ENCODE results near the gene MS4A10. TPM values are rescaled to one million over a fixed set of nuclear protein-coding genes. Genes with fewer than 3 reads are reported as not detected.

MS4A10 gene
- polyA plus RNA-seq, 3 donors: not detected

DNA sequence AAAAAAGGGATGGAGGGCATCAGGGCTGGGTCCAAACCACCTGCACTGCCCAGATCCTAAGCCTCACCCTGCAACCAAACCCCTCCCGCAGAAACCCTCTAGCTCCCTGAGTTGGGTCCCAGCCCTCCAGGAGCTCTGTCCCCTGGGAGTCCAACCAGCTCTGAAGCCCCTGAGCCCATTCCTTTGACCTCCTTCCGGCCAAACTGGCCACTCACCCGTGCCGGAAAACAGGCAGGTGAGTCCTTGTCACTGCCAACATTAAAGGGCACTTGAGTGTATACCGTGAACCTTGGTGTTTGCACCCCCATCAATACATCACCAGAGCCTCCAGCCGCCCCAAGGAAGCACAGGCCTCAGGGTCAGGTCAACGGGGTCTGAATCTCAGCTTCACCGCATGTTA lies 16.9 kb upstream of the MS4A10 start:
- Mint-ChIP-seq H3K36me3 (no peaks in the 10 kb centered on the region), H3K9me3 (peaks cover 0 to 8% (median 0%) of the 10 kb centered on the region in 7 donors), H3K4me3 (no peak overlapping the region), H3K27me3 (ENCODE audit: low read depth in 3 of 3) (peaks cover 4 to 26% (median 6%) of the 10 kb centered on the region in 3 donors), H3K27ac (no peak overlapping the region), H3K4me1 (no peaks in the 10 kb centered on the region)
- TF ChIP-seq, protein P1, sequence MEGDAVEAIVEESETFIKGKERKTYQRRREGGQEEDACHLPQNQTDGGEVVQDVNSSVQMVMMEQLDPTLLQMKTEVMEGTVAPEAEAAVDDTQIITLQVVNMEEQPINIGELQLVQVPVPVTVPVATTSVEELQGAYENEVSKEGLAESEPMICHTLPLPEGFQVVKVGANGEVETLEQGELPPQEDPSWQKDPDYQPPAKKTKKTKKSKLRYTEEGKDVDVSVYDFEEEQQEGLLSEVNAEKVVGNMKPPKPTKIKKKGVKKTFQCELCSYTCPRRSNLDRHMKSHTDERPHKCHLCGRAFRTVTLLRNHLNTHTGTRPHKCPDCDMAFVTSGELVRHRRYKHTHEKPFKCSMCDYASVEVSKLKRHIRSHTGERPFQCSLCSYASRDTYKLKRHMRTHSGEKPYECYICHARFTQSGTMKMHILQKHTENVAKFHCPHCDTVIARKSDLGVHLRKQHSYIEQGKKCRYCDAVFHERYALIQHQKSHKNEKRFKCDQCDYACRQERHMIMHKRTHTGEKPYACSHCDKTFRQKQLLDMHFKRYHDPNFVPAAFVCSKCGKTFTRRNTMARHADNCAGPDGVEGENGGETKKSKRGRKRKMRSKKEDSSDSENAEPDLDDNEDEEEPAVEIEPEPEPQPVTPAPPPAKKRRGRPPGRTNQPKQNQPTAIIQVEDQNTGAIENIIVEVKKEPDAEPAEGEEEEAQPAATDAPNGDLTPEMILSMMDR (IDR thresholded peaks at IDR 0.05): no peak
- 99% methylated on average over 8 of the region's 8 CpGs for WGBS (ENCODE audit: insufficient coverage)
- H3K9ac ChIP-seq (ENCODE audit: insufficient read depth, low read length, poor library complexity, severe bottlenecking): no peak overlapping the region
- no peak overlapping the region for H3K27ac ChIP-seq (ENCODE audit: low read depth in 1 of 2, low read length in 2 of 2)
- no peaks in the 10 kb centered on the region for H3K4me1 ChIP-seq (ENCODE audit: control insufficient read depth in 1 of 2, insufficient read depth in 2 of 2, low read length in 2 of 2)
- H3K4me3 ChIP-seq (replicated peaks in 1 of 3; ENCODE audit: low read depth in 2 of 3, low read length in 3 of 3): no peak overlapping the region
- intact Hi-C loops (cut with micrococcal nuclease): no loop called here
- H3K9me3 ChIP-seq (replicated peaks in 1 of 2; ENCODE audit: control insufficient read depth in 1 of 2, insufficient read depth in 1 of 2, low read length in 2 of 2): no peaks in the 10 kb centered on the region
- no peaks in the 10 kb centered on the region for H4K20me1 ChIP-seq (ENCODE audit: insufficient read depth, low read length)
- H3K27me3 ChIP-seq (ENCODE audit: control insufficient read depth in 2 of 2, insufficient read depth in 2 of 2, low read length in 2 of 2): no peaks in the 10 kb centered on the region
- no peaks in the 10 kb centered on the region for H3K36me3 ChIP-seq (replicated peaks in 1 of 2; ENCODE audit: control insufficient read depth in 1 of 2, insufficient read depth in 2 of 2, low read length in 2 of 2)
- H3K79me2 ChIP-seq (ENCODE audit: insufficient read depth, low read length): no peaks in the 10 kb centered on the region
- H3K4me2 ChIP-seq (replicated peaks; ENCODE audit: extremely low read depth, low read length, poor library complexity, severe bottlenecking): no peak overlapping the region
- no peak for DNase-seq
- H2AFZ ChIP-seq (ENCODE audit: insufficient read depth, low read depth, low read length, poor library complexity, severe bottlenecking): no peak overlapping the region

DNA sequence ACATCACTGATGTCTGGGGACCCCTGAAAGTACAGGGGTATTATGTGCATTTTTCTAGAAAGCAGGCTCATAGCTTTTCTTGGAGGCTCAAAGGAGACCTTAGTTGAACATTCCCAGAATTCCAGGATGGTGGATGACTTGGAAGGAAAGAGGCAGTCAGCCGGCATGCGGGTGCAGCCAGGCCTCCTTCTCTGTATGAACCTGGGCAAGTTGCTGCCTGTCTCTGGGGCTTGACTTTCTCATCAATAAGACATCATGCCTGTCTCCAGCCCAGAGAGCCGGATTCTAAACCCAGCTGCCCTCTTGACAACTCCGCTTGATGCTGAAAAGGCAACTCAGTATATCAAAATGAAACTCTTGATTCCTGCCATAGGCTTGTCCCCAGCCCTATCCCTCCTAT lies 15.9 kb upstream of the MS4A10 start:
- no peak overlapping the region for H3K4me3 ChIP-seq (replicated peaks in 1 of 3; ENCODE audit: low read depth in 2 of 3, low read length in 3 of 3)
- no peaks in the 10 kb centered on the region for H3K9me3 ChIP-seq (replicated peaks in 1 of 2; ENCODE audit: control insufficient read depth in 1 of 2, insufficient read depth in 1 of 2, low read length in 2 of 2)
- no peaks in the 10 kb centered on the region for H3K36me3 Mint-ChIP-seq
- no peak overlapping the region for H3K4me2 ChIP-seq (replicated peaks; ENCODE audit: extremely low read depth, low read length, poor library complexity, severe bottlenecking)
- H4K20me1 ChIP-seq (ENCODE audit: insufficient read depth, low read length): no peaks in the 10 kb centered on the region
- peaks cover 1 to 22% (median 6%) of the 10 kb centered on the region in 3 donors for H3K27me3 Mint-ChIP-seq (ENCODE audit: low read depth in 3 of 3)
- no peaks in the 10 kb centered on the region for H3K4me1 Mint-ChIP-seq
- no peak overlapping the region for H3K27ac ChIP-seq (ENCODE audit: low read depth in 1 of 2, low read length in 2 of 2)
- intact Hi-C loops (cut with micrococcal nuclease): no loop called here
- H3K36me3 ChIP-seq (replicated peaks in 1 of 2; ENCODE audit: control insufficient read depth in 1 of 2, insufficient read depth in 2 of 2, low read length in 2 of 2): no peaks in the 10 kb centered on the region
- H3K79me2 ChIP-seq (ENCODE audit: insufficient read depth, low read length): no peaks in the 10 kb centered on the region
- no peak overlapping the region for H3K4me3 Mint-ChIP-seq
- peaks cover 0 to 8% (median 0%) of the 10 kb centered on the region in 7 donors for H3K9me3 Mint-ChIP-seq
- no peaks in the 10 kb centered on the region for H3K27me3 ChIP-seq (ENCODE audit: control insufficient read depth in 2 of 2, insufficient read depth in 2 of 2, low read length in 2 of 2)
- H3K27ac Mint-ChIP-seq: peak overlapping the region in 1 of 7 donors; percentile 42
- DNase-seq: no peak
- H2AFZ ChIP-seq (ENCODE audit: insufficient read depth, low read depth, low read length, poor library complexity, severe bottlenecking): no peak overlapping the region
- TF ChIP-seq, protein P1 (IDR thresholded peaks at IDR 0.05): no peak
- WGBS (ENCODE audit: insufficient coverage): 97% methylated on average over 4 of the region's 4 CpGs
- H3K4me1 ChIP-seq (ENCODE audit: control insufficient read depth in 1 of 2, insufficient read depth in 2 of 2, low read length in 2 of 2): no peaks in the 10 kb centered on the region
- H3K9ac ChIP-seq (ENCODE audit: insufficient read depth, low read length, poor library complexity, severe bottlenecking): no peak overlapping the region

Measured in CD14-positive monocyte (primary cell).